Hepatic stellate cell (primary cell): ENCODE measurements around the gene THSD7A.

Source experiments
- DNase-seq: peaks from one replicate; pipeline ENCODE4 v3.0.0; 2011; ENCODE audit warnings: low spot score

THSD7A gene

DNA sequence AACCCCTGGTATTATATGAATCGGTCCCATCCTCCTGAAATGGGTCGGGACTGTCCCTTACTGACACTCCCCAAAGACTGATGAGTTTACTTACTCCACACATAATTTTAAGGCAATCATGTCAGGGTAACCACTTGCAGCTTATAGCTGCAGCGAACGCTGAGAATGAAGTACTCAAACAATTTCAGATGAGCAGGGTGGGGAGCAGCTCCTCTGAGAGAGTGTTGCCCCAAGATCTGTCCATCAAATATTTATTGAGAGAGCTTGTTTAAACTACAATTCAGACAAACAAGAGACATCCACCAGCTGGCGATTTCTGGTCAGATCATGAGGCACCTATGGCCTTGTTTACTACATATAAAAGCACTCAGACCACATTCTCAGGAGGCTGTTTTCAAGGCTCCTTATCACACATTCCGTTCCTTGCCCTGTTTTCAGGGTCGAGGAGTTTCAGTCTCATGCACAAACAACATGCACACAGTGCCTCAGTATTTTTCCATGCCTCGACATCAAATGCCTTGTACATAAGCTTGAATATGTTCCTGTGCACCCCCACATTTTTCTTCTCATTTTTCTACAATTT is 80.1 kb downstream of the THSD7A start:
- DNase-seq = no peak

DNA sequence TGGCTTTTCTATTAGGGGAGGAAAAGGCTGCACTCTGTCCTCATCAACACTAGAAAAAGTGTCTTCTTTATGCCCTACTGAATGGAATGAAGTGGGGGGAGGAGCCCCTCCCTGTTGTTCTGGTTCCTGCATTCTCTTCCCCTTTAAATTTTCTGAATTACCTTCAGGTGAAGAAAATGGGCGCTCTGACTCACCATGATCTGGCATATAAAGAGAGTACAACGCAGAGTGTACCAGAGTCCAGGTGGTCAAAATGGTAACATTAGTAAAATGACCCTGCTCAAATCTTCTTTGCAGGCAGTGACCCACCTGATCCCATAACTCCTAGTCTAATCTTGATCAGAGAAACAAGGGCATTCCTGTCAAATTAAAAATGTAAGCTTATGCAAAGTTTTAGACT is 80.7 kb downstream of the THSD7A start:
- DNase-seq = no peak

DNA sequence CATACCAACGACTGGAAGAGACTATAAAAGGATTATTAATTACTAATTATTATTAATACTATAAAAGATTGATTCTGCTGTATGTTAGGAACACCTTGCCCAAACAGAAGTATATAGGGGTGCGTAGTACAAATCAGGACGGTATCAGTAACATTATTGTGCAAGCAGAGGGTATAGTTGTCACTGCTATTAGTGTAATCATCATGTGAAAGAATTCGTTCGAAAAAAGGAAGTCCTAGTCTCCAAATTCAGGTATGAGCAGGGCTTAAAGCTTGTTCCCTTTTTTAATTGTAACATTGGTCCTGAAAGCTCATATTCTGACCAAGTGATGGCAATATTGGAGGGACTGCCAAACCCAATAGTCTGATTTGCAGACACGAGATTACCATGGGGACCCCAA is 81.8 kb downstream of the THSD7A start:
- no peak for DNase-seq

DNA sequence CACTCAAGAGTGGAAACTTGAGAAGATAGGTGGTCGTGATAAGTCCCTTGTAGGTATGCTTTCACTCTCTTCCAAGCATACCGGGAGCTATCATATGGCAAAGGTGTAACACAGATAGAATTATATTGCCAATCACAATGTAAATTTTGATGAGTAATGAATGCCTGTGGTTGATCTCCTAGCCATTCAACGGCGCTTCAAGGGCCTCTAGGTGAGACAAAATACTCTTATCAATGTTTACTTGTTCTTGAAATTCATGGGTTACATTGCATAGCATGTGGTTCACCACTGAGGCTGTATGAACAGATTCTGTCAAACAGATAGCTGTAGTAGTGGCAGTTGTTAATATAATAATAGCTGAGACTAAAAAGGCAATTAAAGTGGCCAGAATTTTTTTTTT is 82.4 kb downstream of the THSD7A start:
- DNase-seq = no peak

DNA sequence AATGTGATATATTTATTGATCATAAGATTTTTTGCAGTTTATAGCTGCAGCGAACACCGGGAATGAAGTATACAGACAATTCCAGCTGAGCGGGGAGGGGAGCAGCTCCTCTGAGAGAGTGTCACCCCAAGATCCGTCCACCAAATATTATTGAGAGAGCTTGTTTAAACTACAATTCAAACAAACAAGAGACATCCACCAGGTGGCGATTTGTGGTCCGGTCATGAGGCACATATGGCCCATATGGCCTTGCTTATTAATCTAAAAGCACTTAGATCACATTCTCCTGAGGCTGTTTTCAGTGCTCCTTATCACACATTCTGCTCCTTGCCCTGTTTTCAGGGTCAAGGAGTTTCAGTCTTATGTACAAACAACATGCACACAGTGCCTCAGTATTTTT is 83.1 kb downstream of the THSD7A start:
- DNase-seq = no peak

DNA sequence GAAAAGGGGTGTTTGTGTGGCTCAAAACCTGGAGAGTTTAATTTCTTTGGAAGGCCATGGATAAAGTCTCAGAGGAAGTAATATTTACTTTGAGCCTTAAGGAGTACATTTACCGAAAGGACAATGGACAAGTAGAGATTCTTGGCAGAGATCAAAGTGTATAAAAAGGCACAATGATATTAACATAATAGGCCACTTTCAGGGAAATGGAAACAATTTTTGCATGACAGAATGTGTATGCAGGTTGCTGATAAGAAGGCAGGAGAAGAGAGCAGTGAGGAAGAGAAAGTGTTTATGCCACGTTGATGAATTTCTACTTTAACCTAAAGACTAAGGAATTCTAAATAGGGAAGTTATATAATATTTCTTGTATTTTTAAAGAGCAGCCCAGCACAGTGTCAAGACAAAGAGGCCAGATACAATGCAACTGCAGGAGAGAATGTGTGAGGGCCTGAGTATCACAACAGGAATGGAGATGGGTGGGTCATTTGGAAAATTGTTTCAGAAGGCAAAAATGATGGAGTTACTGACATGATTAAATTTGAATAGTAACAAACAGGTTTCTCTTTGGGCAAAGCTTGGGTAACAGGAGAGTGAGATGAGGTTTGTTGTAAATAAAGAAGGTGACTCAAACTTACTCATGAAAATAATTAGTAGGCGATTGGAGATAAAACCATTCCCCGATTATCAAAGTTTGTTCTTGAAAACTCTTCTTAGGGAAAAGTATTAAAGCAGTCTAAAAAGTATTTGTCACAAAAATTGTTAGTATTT is 84.1 kb downstream of the THSD7A start:
- DNase-seq = no peak

DNA sequence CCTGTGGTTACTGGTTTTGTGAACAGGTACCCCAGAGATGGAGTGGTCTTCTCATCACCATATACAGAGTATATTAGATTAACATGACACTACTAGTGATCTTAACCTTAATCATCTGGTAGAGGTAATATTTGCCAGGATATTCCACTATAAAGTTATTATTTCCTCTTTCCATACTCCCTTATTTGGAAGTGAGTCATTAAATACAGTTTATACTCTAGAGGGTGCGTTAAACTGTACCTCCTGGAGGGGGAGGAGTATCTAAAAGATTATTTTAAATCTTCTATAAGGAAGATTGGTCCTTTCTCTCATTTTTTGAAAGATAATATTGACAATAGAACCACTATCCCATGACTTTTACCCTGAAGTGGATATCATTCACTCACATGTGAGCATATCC is 85.4 kb downstream of the THSD7A start:
- no peak for DNase-seq

DNA sequence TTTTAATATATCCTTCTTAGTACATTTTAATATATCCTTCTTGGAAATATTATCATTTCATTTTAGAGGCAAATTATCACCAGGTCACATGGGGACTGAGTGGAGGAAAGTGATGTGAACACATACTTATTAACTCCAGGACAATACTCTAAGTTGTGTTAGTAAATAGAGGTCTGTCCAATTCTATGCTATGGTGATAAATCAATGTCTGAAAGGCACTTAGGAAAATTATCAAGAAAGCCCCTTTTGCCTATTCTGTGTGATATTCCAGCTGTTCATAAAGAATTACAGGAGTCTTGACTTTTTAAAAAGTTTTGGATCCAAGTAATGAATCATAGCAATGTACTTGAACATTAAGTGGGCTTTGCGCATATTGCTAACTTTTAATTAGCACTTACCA is 88.5 kb downstream of the THSD7A start:
- DNase-seq = no peak

DNA sequence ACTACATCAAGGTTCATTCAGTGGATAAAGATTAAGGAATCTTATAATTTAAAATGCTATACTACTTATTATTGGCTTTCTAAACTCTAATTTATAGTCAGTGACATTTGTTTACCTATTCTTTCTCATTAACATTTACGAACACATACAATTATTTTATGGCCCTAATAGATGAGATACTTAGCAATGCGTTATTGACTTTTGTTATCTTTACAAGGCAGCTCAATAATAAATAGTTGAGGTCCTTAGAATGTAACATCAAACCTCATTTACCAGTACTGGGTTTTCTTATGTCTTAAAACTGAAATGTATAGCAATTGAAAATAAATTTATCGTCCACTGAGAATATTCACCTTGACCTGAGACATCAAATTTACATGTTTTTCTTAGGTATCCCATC is 89.0 kb downstream of the THSD7A start:
- no peak for DNase-seq

DNA sequence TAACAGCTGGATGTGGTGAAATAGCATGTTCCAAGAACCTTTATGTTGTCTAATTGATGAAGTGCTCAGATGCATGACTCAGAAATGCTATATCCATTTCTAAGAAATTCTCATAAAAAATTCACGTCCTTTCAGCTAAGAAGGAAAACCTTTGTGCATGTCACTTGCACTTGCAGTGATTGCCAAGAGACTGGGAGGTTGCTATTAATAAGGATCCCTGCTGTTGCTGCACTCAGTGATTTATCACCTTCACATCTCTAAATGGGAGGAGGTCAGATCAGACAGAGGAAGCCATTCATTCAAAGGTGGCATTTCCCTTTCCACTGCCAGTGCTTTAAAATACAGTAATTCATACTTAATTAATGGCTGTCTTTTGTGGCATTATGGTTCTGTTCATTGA is 89.5 kb downstream of the THSD7A start:
- no peak for DNase-seq

DNA sequence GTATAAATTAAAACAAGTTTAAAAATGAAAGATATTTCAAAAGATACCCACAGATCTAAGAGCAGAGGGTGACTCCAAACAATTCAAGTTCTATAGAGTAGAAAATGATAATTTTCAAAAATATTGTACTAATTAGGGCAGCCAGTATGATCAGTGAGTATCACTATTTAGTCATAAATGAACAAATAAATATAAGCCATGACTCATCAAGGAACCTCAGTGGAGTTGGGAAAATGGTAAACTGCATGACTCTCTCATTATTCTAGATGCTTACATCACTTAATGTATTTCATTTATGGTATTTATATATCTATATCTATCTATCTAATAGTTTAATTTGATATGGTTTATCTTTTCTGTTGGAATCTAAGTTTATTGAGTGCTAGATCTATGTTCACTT is 94.3 kb downstream of the THSD7A start:
- DNase-seq = no peak

DNA sequence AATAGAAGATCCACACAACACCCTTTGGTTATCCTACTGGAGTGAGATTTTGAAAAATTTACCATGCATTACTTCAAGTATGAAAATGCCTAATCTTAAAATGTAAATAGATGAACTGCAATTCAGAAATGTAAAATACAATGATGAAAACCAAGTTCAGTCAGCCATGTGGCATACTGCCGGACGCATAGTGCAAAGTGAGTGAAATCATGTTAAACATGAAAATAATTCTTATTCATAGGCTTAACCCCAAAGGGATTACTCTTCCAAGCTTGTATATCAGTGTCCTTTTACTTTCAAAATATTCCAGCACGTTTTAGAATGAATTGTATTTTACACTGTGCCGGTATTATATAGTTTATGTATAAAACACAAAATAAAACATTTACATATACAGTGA is 99.8 kb downstream of the THSD7A start:
- DNase-seq = no peak

DNA sequence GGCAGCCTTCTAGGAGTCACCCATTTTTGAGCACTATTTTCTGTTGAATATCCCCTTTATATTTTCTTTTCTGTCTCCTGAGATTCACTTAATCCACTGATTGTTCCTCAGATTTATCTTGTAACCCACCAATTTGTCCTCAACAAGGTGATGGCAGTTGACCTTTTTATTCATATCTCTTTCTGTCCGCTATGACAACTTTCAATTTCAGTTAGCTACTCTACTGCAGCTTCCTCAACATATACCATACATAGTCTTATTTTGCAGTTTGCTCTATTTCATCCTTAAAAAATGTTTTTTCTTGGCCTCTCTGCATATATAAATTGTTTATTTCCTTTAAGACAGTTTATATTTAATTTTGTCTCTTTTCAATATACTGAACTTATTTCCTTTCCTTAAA is 101.3 kb downstream of the THSD7A start:
- no peak for DNase-seq

DNA sequence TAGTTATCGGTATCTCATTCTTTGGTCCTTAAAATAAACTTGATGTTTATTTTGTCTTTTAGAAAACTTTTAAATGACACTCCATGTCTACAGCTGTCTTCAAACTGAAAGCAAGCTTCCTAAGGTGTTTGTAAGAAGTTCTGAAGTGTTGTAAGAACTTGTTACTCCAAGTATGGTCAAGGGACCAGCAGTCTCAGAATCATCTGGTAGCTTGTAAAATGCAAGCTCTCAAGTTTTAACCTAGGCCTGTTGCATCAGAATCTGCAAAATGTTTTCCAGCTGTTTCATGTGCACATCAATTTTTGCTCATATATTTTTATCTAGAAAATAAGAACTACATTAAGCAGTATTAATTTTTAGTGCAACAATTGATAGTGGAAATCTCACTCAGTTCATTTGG is 104.1 kb downstream of the THSD7A start:
- no peak for DNase-seq

DNA sequence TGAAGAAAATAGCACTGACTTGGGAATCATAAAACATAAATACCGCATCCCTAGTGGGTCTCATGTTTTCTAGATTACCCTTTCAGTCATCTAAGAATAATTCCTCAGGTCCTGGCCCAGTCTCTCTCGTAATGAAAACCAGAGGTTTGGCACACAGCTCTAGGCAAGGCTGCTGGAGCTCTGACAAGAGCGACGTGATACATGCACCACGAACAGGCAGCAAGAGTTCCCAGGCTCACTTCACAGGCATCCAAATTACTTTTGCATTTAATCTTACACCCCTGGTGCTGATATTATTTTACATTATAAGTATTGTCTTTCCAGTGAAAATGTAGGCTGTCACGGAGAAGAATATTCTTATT is 105.2 kb downstream of the THSD7A start:
- no peak for DNase-seq

DNA sequence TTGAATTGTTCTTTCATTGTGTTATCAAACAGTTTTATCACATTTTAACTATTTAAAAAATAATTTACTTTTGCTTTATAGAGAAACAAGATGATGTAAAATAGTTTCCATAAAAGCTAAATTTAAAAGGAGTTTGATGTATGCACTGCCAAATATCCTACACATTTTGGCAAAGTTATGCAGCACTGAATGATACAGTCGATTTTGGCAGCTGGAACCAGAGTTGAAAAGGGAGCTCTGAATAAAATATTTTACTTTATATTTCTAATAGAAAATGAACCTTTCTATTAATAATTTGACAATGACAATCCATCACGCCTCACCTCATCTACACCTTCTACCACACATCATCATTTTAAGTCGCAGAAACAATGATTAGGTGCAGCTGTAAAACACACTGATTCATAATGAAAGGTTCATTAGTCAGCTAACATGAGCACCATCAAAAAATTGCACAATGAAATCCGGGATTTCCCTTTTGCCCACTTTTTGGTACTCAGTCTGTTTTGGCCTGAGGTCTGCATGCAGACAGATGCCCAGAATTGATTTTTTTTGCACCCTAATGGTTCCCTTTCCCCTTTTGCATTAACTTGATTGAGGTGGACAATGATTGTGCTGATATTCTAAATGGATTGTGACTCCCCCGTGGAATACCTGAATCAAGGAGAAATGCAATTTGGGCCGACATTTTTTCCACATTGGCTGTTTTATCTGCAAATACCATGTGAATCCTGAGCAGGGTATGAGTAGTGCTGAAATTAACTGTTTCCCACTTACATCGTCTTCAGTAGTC is 105.8 kb downstream of the THSD7A start:
- no peak for DNase-seq

DNA sequence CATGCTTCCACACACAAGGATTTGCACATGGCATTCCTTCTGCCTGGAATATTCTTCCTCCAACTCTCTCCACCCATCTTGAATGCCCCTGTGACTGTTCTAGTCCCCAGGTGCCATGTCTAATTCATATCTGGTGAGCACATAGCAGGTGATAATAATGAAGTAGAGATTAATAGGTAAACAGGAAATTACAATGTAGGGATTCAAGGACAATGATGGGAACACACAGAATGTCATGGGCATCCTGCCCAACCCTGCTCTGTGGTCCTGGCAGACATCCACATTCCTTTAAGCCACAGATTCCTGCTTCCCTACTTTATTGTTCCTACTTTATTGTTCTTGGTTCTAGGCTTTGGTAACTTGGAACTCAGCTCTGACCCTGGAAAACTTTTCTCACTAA is 115.8 kb downstream of the THSD7A start:
- no peak for DNase-seq

DNA sequence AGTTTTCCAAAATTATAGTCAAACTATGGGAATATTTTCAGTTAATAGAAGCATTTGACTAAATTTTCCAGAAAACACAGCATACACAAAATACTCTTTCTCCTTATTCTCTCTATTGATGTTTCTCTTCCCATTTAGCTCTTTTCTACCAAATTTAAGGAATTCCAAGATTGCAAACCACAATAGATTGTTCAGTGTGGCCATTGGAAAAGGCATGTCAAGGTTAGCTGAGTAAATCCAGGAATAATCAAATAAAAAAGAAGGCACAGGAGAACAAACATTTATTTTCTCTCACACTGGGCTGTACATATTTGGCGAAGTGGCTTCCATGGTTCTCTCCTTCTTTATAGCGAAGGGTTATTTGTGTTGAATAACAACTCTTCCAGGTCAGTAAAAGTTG is 117.3 kb downstream of the THSD7A start:
- no peak for DNase-seq

DNA sequence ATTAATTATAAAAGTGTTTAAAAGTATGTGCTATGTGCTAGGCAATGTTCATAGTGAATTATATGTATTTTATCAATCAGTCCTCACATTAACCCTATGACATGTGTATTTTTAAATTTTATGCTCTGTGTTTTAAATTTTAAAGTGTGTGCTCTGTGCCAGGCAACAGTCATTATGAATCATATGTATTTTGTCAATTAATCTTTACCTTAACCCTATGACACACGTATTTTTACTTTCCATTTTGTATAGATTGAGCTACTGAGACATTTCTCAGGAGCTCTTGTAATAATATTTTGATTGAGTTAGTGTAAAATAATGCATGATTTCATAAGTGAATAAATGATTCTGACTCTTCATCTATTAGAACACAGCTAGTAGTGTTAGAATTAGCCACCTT is 117.8 kb downstream of the THSD7A start:
- no peak for DNase-seq

DNA sequence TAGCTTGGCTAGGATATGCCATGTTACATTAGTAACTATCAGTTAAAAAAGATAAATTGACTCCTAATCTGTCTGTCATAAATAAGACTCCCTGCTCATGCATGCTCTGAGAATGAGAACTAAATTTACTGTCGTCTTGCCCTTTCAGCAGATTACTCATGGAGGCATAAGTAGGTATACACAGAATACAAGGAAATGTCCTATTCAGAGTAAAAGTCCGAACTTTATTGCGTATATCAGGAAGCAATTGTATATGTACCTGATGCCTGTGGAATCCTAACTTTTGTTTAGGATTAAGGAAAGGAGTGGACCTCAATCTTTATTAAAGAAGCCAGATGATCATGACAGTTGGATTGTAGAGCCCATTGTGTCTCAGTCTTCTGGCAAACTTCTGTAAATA is 118.6 kb downstream of the THSD7A start:
- DNase-seq = no peak

DNA sequence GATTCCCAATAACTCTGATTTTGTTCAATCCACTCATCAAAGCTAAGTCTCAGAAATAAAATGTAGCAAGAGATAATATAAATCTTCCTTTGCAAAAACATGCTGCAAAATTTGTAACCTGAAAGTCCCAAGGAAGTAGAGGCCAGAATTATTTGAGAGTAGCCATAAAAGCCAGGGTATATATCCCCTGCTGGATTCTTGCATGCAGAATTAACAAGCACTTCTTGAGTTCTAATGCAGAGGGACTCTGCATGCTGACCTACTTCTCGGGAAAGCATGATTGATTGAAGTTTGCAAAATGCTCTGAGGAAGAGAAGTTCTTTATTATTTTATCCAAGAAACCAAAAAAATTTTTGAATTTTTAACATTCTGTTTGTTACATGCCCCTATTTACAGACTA is 121.6 kb downstream of the THSD7A start:
- DNase-seq = no peak

DNA sequence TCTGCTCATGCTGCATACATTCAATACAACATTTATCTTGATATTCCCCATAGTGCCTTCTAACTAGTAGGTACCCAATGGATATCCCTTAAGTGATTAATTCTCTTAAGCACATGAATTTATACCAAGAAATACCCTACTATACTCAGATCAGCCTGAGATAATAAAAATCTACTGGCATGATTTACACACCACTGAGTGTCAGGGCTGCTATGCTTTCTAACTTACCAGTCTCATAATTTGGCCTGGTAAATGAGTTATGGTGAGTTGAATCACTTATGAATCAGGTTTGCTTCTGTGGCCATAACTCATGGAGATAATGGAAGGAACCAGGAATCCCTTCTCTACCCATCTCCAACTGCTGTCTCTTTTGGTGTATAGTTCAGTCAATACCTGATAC is 122.8 kb downstream of the THSD7A start:
- DNase-seq = no peak

DNA sequence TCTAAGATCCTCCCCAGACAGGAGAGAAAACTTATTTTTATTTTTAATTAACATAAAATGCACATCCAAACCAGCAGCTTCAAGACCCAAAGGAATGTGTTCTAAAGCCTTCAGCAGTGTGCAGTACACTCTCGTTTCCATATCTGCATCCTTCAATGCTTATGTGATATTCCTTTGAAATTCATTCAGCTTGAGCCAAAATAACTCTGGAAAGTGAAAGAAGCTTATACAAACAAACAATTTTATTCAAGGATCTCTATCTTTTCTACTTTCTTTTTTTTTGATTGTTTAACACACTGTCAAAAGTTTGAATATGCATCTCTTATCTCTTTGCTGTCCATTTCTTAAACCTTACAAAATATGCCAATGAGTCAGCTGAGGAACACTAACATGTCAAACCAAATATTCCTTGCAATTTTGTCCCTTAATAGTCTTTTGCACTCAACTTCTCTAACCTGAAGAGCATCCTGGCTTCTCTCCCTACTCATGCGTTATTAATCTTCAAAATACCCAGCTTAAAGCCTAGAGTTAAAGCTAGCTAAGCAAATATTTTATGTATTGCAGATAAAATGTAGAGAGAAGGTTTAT is 124.3 kb downstream of the THSD7A start:
- DNase-seq = no peak
